CD8-positive, alpha-beta memory T cell (primary cell): Measurements from ENCODE around the gene NRL. TPM values are rescaled to one million over a fixed set of nuclear protein-coding genes. Genes with fewer than 3 reads are reported as not detected.

ENCODE experiments used
- CTCF ChIA-PET: fragments of 350-600 bp; sonication (Branson Sonifier 250); formaldehyde crosslinking; loops from one replicate; lab custom pipeline; 2021; ENCODE audit warnings: antibody characterized with exemption; lab: Charles Lee
- POLR2A ChIA-PET: fragments of 350-600 bp; sonication (Branson Sonifier 250); formaldehyde crosslinking; loops from one replicate; lab custom pipeline; 2021; ENCODE audit warnings: antibody characterized with exemption; lab: Charles Lee
- DNase-seq, 5 donors: peaks; one replicate each; pipeline versions ENCODE4 v3.0.0 to v3.0.0-alpha.2; 2020 to 2022; ENCODE audit warnings: mixed read lengths in 1 of 5
- H3K27ac ChIP-seq: one replicate; pipeline ENCODE4 v1.7.0; 2013; ENCODE audit warnings: low read depth, mild to moderate bottlenecking, low read length, moderate library complexity
- H3K27me3 ChIP-seq: 2 replicates; pipeline ENCODE4 v1.7.0; 2013; ENCODE audit warnings: low read length, mild to moderate bottlenecking; ENCODE audit not compliant: insufficient read depth, poor library complexity, severe bottlenecking
- H3K36me3 ChIP-seq: 2 replicates; pipeline ENCODE4 v1.7.0; 2013; ENCODE audit warnings: mild to moderate bottlenecking, low read length, moderate library complexity; ENCODE audit not compliant: insufficient read depth
- H3K4me1 ChIP-seq: 2 replicates; pipeline ENCODE4 v1.7.0; 2013; ENCODE audit warnings: mild to moderate bottlenecking, low read length, moderate library complexity; ENCODE audit not compliant: insufficient read depth
- H3K4me3 ChIP-seq: 2 replicates; pipeline ENCODE4 v1.7.0; 2013; ENCODE audit warnings: mild to moderate bottlenecking, low read length
- H3K9me3 ChIP-seq: 2 replicates; pipeline ENCODE4 v1.7.0; 2013; ENCODE audit warnings: mild to moderate bottlenecking, low read length
- H3K27ac Mint-ChIP-seq, 8 donors: one replicate each; pipeline ENCODE4 v1.8.0; 2020 to 2021; ENCODE audit warnings: mixed read lengths in 8 of 8, mild to moderate bottlenecking in 6 of 8, inconsistent platforms in 3 of 8, moderate library complexity in 3 of 8
- H3K27me3 Mint-ChIP-seq, 2 donors: one replicate each; pipeline ENCODE4 v1.8.0; 2020 to 2021; ENCODE audit warnings: mixed read lengths in 2 of 2, mild to moderate bottlenecking in 1 of 2, moderate library complexity in 1 of 2
- H3K36me3 Mint-ChIP-seq, 3 donors: one replicate each; pipeline ENCODE4 v1.8.0; 2020 to 2021; ENCODE audit warnings: mixed read lengths in 3 of 3, inconsistent platforms in 1 of 3, mild to moderate bottlenecking in 1 of 3
- H3K4me1 Mint-ChIP-seq, 3 donors: one replicate each; pipeline ENCODE4 v1.8.0; 2020 to 2021; ENCODE audit warnings: mixed read lengths in 3 of 3, inconsistent platforms in 1 of 3, mild to moderate bottlenecking in 1 of 3
- H3K4me3 Mint-ChIP-seq, 7 donors: one replicate each; pipeline ENCODE4 v1.8.0; 2020 to 2021; ENCODE audit warnings: mixed read lengths in 7 of 7, mild to moderate bottlenecking in 6 of 7, moderate library complexity in 4 of 7, inconsistent platforms in 2 of 7
- H3K9me3 Mint-ChIP-seq, 5 donors: one replicate each; pipeline ENCODE4 v1.8.0; 2020 to 2022; ENCODE audit warnings: mixed read lengths in 5 of 5, mild to moderate bottlenecking in 3 of 5, moderate library complexity in 2 of 5, inconsistent platforms in 1 of 5
- polyA plus RNA-seq: library from polyadenylated mRNA; unstranded; fragments of 300-500 nt; fragmentation: Illumina TruSeq; gene quantifications from one replicate; pipeline ENCODE4 v1.2.3, GENCODE V29; 2021
- total RNA-seq, 2 experiments: library from RNA; stranded (reverse); gene quantifications; one replicate each; pipeline ENCODE4 v1.2.3, GENCODE V29; 2021

Gene NRL
- total and polyA plus RNA-seq, 3 experiments from 2014 or later, result 1.5 to 1.6 (median 1.5) TPM

GRCh38 chr14:24123424-24124417 is 9.0 kb upstream of the NRL start:
- no peak overlapping the region for H3K4me3 ChIP-seq
- Mint-ChIP-seq H3K4me1 (peaks cover 0 to under 1% (median 0%) of the 10 kb centered on the region in 3 donors), H3K27me3 (no peaks in the 10 kb centered on the region), H3K4me3 (peak overlapping the region in 1 of 7 donors; percentile 35), H3K9me3 (no peaks in the 10 kb centered on the region), H3K36me3 (peaks cover 5 to 54% (median 16%) of the 10 kb centered on the region in 3 donors), H3K27ac (peak overlapping the region in 4 of 8 donors; percentile 29 to 46 (median 34))
- ChIA-PET CTCF (interaction anchor here (1.2 to 2.3 kb wide), 3 partner anchors 12 to 119 kb away, joined by 3 to 6 read pairs (median 5); partner anchors contain the start of genes IRF9, PSME1 and TINF2), POLR2A (no interaction called here)
- no peaks in the 10 kb centered on the region for H3K9me3 ChIP-seq
- H3K27me3 ChIP-seq, result no peaks in the 10 kb centered on the region
- H3K27ac ChIP-seq, result no peak overlapping the region
- DNase-seq, result no peak
- peaks cover 45% of the 10 kb centered on the region for H3K36me3 ChIP-seq
- no peaks in the 10 kb centered on the region for H3K4me1 ChIP-seq

- peak overlapping the region in 2 of 8 donors; percentile 34 to 63 for H3K27ac Mint-ChIP-seq
- H3K4me1 Mint-ChIP-seq, result peaks cover 2 to 9% (median 2%) of the 10 kb centered on the region in 3 donors
- H3K9me3 Mint-ChIP-seq, result no peaks in the 10 kb centered on the region
- no peaks in the 10 kb centered on the region for H3K27me3 ChIP-seq
- H3K36me3 Mint-ChIP-seq, result peaks cover 5 to 62% (median 21%) of the 10 kb centered on the region in 3 donors
- H3K27ac ChIP-seq, result no peak overlapping the region
- ChIA-PET POLR2A (no interaction called here), CTCF (interaction anchor here (1.2 to 1.3 kb wide), 3 partner anchors 9 to 119 kb away, joined by 3 to 6 read pairs (median 3); partner anchors contain the start of genes IRF9 and TINF2)
- no peaks in the 10 kb centered on the region for H3K4me1 ChIP-seq
- DNase-seq, result no peak
- no peak overlapping the region for H3K4me3 ChIP-seq
- H3K27me3 Mint-ChIP-seq, result no peaks in the 10 kb centered on the region
- peaks cover 53% of the 10 kb centered on the region for H3K36me3 ChIP-seq
- no peak overlapping the region for H3K4me3 Mint-ChIP-seq
- no peaks in the 10 kb centered on the region for H3K9me3 ChIP-seq
Measured at GRCh38 chr14:24122898-24123297, 8.1 kb upstream of the NRL start.

DNA sequence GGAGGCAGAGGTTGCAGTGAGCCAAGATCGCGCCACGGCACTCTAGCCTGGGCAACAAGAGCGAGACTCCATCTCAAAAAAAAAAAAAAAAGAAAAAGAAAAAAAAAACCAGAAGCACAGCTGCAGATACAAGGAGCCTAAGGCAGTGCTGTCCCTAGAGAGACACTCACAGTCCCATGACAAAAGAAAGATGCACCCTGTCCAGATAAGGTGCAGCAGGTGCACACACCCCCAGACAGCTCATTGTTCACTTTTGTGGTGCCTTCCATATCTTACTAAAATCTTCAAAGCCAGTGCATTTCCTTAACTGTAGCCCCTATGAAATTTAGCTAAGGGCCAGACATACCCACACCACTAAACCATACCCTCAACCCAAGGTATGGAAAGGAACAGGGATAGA is 7.7 kb upstream of the NRL start:
- Mint-ChIP-seq H3K4me3 (no peak overlapping the region), H3K27me3 (no peaks in the 10 kb centered on the region), H3K9me3 (no peaks in the 10 kb centered on the region), H3K36me3 (peaks cover 5 to 67% (median 21%) of the 10 kb centered on the region in 3 donors), H3K4me1 (peaks cover 4 to 13% (median 7%) of the 10 kb centered on the region in 3 donors), H3K27ac (peak overlapping the region in 1 of 8 donors; percentile 43)
- Histone ChIP-seq H3K4me1 (peaks cover 2% of the 10 kb centered on the region), H3K27ac (no peak overlapping the region), H3K4me3 (no peak overlapping the region), H3K36me3 (peaks cover 58% of the 10 kb centered on the region), H3K27me3 (no peaks in the 10 kb centered on the region), H3K9me3 (no peaks in the 10 kb centered on the region)
- no peak for DNase-seq
- ChIA-PET CTCF (interaction anchor here (1.3 kb wide), 2 partner anchors 9 to 39 kb away, joined by 3 to 6 read pairs; partner anchors contain the start of gene IRF9), POLR2A (no interaction called here)

- Histone ChIP-seq H3K4me1 (peaks cover 14% of the 10 kb centered on the region), H3K27ac (no peak overlapping the region), H3K27me3 (no peaks in the 10 kb centered on the region), H3K9me3 (no peaks in the 10 kb centered on the region), H3K36me3 (peaks cover 61% of the 10 kb centered on the region), H3K4me3 (no peak overlapping the region)
- CTCF ChIA-PET, result no interaction called here
- POLR2A ChIA-PET, result no interaction called here
- Mint-ChIP-seq H3K9me3 (no peaks in the 10 kb centered on the region), H3K4me1 (peaks cover 14 to 23% (median 17%) of the 10 kb centered on the region in 3 donors), H3K4me3 (no peak overlapping the region), H3K27ac (no peak overlapping the region), H3K36me3 (peaks cover 5 to 78% (median 27%) of the 10 kb centered on the region in 3 donors), H3K27me3 (no peaks in the 10 kb centered on the region)
- DNase-seq, result no peak
Measured at GRCh38 chr14:24121210-24121609, 6.5 kb upstream of the NRL start.

GRCh38 chr14:24119691-24120090 is 4.9 kb upstream of the NRL start:
- Mint-ChIP-seq H3K27me3 (peaks cover 0 to 4% of the 10 kb centered on the region in 2 donors), H3K4me3 (peak overlapping the region in 1 of 7 donors; percentile 44), H3K4me1 (peaks cover 27 to 37% (median 29%) of the 10 kb centered on the region in 3 donors), H3K27ac (peak overlapping the region in 1 of 8 donors; percentile 46), H3K9me3 (no peaks in the 10 kb centered on the region), H3K36me3 (peaks cover 5 to 84% (median 25%) of the 10 kb centered on the region in 3 donors)
- ChIA-PET POLR2A (no interaction called here), CTCF (interaction anchor here (1.3 to 2.4 kb wide), 3 partner anchors 27 to 214 kb away, joined by 3 to 13 read pairs (median 4); partner anchors contain the start of genes IRF9, PSME2 and RNF31)
- Histone ChIP-seq H3K27me3 (no peaks in the 10 kb centered on the region), H3K36me3 (peaks cover 61% of the 10 kb centered on the region), H3K27ac (no peak overlapping the region), H3K9me3 (no peaks in the 10 kb centered on the region), H3K4me3 (no peak overlapping the region), H3K4me1 (peaks cover 24% of the 10 kb centered on the region)
- no peak for DNase-seq

DNA sequence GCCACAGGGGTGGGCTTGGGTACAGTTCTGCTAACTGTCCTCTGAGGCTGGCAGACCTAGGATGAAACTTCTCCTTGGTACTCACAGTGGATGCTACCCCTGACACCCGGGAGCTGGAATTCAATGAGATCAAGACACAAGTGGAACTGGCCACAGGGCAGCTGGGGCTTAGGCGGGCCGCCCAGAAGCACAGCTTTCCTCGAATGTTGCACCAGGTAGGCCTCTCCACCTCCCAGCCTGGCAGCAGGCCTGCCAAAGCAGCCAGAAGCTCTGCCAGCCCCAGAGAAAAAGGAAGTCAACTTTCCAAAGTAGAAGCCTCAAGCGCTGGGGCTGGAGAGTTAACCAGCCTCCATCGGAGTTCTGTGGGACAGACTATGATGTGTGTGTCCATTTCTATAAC is 2.4 kb upstream of the NRL start:
- Mint-ChIP-seq H3K4me3 (peak overlapping the region in 1 of 7 donors; percentile 49), H3K9me3 (no peaks in the 10 kb centered on the region), H3K27me3 (peaks cover 0 to 5% of the 10 kb centered on the region in 2 donors), H3K36me3 (peaks cover 5 to 70% (median 22%) of the 10 kb centered on the region in 3 donors), H3K27ac (peak overlapping the region in 1 of 8 donors; percentile 36), H3K4me1 (peaks cover 30 to 37% (median 33%) of the 10 kb centered on the region in 3 donors)
- no peaks in the 10 kb centered on the region for H3K27me3 ChIP-seq
- H3K36me3 ChIP-seq, result peaks cover 45% of the 10 kb centered on the region
- peaks cover 28% of the 10 kb centered on the region for H3K4me1 ChIP-seq
- no peaks in the 10 kb centered on the region for H3K9me3 ChIP-seq
- POLR2A ChIA-PET, result interaction anchor here (1.1 to 4.6 kb wide), 2 partner anchors 15 to 20 kb away, joined by 4 to 58 read pairs; partner anchors contain the start of gene PSME1
- no peak overlapping the region for H3K4me3 ChIP-seq
- CTCF ChIA-PET, result interaction anchor here (1.2 to 4.4 kb wide), 7 partner anchors 8 to 44 kb away, joined by 4 to 34 read pairs (median 9); partner anchors contain the start of genes EMC9, IRF9, PSME1 and PSME2
- H3K27ac ChIP-seq, result no peak overlapping the region
- no peak for DNase-seq

DNA sequence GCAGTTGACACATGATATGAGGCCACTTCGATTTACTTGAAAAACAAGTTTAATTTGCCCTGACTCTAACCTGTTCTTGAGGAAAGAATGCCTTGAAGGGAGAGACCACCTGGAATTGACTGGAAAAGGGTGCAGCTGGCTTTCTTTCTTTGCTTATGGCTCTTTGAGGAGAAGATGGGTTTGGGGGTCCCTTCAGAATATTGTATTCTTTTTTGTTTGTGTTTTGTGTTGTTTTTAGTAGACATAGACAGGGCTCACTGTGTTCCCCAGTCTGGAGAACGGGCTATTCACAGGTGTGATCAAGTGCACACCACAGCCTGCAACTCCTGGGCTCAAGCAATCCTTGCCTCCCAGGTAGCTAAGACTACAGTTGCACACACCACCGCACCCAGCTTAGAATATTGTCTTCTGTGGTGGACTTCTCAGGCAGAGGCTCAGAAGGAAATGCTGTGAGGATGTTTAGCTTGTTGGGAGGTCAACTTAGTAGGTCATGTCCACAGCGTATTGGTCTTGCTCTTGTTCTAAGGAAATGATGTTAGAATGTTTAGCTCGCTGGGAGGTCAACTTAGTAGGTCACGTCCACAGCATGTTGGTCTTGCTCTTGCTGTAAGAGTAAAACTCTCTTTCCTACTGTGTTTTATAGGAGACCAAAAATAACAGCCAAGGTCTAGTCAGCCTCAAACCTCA is 1.5 kb upstream of the NRL start:
- POLR2A ChIA-PET, result interaction anchor here (1.1 to 4.6 kb wide), 6 partner anchors 16 to 163 kb away, joined by 3 to 58 read pairs (median 21); partner anchors contain the start of genes DHRS4, EMC9, PCK2 and PSME1
- no peaks in the 10 kb centered on the region for H3K27me3 ChIP-seq
- Mint-ChIP-seq H3K27me3 (peaks cover 0 to 5% of the 10 kb centered on the region in 2 donors), H3K9me3 (no peaks in the 10 kb centered on the region), H3K36me3 (peaks cover 5 to 65% (median 19%) of the 10 kb centered on the region in 3 donors), H3K4me3 (peak overlapping the region; percentile 96 to 100 (median 98)), H3K4me1 (peaks cover 30 to 37% (median 33%) of the 10 kb centered on the region in 3 donors), H3K27ac (peak overlapping the region; percentile 79 to 100 (median 99))
- no peaks in the 10 kb centered on the region for H3K9me3 ChIP-seq
- H3K36me3 ChIP-seq, result peaks cover 39% of the 10 kb centered on the region
- H3K4me3 ChIP-seq, result peak overlapping the region; percentile 93
- no peak for DNase-seq
- peak overlapping the region; percentile 98 for H3K27ac ChIP-seq
- H3K4me1 ChIP-seq, result peaks cover 28% of the 10 kb centered on the region
- CTCF ChIA-PET, result interaction anchor here (1.0 to 4.4 kb wide), 12 partner anchors 7 to 192 kb away, joined by 3 to 34 read pairs (median 10); partner anchors contain the start of genes CHMP4A, CIDEB, EMC9 and IPO4
